Measurements from ENCODE around the gene ZSCAN18.

The ZSCAN18 gene

GRCh38 chr19:58085348-58085875 lies 12.6 kb downstream of the ZSCAN18 start:
- DNase-seq: no peak

- no peak for DNase-seq
These were observed 13.3 kb downstream of the ZSCAN18 start for GRCh38 chr19:58084596-58085347.

GRCh38 chr19:58083021-58083420 lies 15.0 kb downstream of the ZSCAN18 start:
- DNase-seq: no peak

- no peak for DNase-seq
These were observed 18.2 kb downstream of the ZSCAN18 start for GRCh38 chr19:58079792-58080191.

GRCh38 chr19:58067240-58067912 lies 30.7 kb downstream of the ZSCAN18 start:
- DNase-seq: no peak

- DNase-seq: no peak
These were observed 34.3 kb downstream of the ZSCAN18 start for GRCh38 chr19:58063712-58064111.

GRCh38 chr19:58060231-58060630 lies 37.8 kb downstream of the ZSCAN18 start:
- DNase-seq: no peak

GRCh38 chr19:58059671-58060078 lies 38.4 kb downstream of the ZSCAN18 start:
- no peak for DNase-seq

GRCh38 chr19:58059003-58059670 lies 38.9 kb downstream of the ZSCAN18 start, which contains the start of gene ZNF135:
Gene ZNF135 (plus strand): TSS chr19:58059282. CDS start chr19:58060003, 721 bp downstream.
- no peak for DNase-seq

- no peak for DNase-seq
These were observed 39.6 kb downstream of the ZSCAN18 start for GRCh38 chr19:58058467-58058866.

- DNase-seq: no peak
These were observed 41.2 kb downstream of the ZSCAN18 start for GRCh38 chr19:58056861-58057260.

GRCh38 chr19:58056261-58056660 lies 41.8 kb downstream of the ZSCAN18 start:
- no peak for DNase-seq

- no peak for DNase-seq
These were observed 42.8 kb downstream of the ZSCAN18 start for GRCh38 chr19:58054901-58055874.

- DNase-seq: no peak
These were observed 44.4 kb downstream of the ZSCAN18 start for GRCh38 chr19:58053480-58054156.

GRCh38 chr19:58052256-58052655 lies 45.8 kb downstream of the ZSCAN18 start:
- no peak for DNase-seq

- DNase-seq: no peak
These were observed 50.4 kb downstream of the ZSCAN18 start for GRCh38 chr19:58047672-58048071.

GRCh38 chr19:58046856-58047255 lies 51.2 kb downstream of the ZSCAN18 start:
- no peak for DNase-seq

GRCh38 chr19:58045411-58046050 lies 52.5 kb downstream of the ZSCAN18 start:
- DNase-seq: no peak

- no peak for DNase-seq
These were observed 53.1 kb downstream of the ZSCAN18 start for GRCh38 chr19:58044886-58045285.

GRCh38 chr19:58044391-58044790 lies 53.6 kb downstream of the ZSCAN18 start:
- DNase-seq: no peak
